AG09319 (cell line): ENCODE results near the gene SYNPO2L.
"Not testable (repeated sequence)": the region's sequence is repeated elsewhere in the genome, so short reads cannot be mapped to it uniquely, and the experiment has no call there.

Source experiments
- DNase-seq: peaks from one replicate; pipeline ENCODE4 v3.0.0-alpha.2; 2010; ENCODE audit warnings: low read depth; ENCODE audit errors: extremely low read depth
- CTCF ChIP-seq: IDR thresholded peaks from 2 replicates; pipeline ENCODE4 v1.5.1; 2011; ENCODE audit warnings: low read depth, mild to moderate bottlenecking, inconsistent platforms, low read length, moderate library complexity

The SYNPO2L gene

GRCh38 chr10:73655990-73656298 lies at the start of gene SYNPO2L:
Gene SYNPO2L (minus strand): TSS chr10:73656029. CDS start chr10:73655922, 107 bp downstream.
- DNase-seq: no peak
- TF ChIP-seq CTCF: no peak

GRCh38 chr10:73703924-73704323 lies 48.1 kb upstream of the SYNPO2L start:
- DNase-seq: not testable (repeated sequence)

GRCh38 chr10:73698819-73699218 lies 43.0 kb upstream of the SYNPO2L start:
- not testable (repeated sequence) for DNase-seq

GRCh38 chr10:73697675-73698159 lies 41.9 kb upstream of the SYNPO2L start, which contains the start of gene AGAP5:
Gene AGAP5 (minus strand): TSS chr10:73698109. CDS start chr10:73697755, 354 bp downstream.
- not testable (repeated sequence) for DNase-seq

- DNase-seq: not testable (repeated sequence)
Measured at GRCh38 chr10:73695302-73695701, 39.5 kb upstream of the SYNPO2L start.

GRCh38 chr10:73690755-73691154 lies 34.9 kb upstream of the SYNPO2L start:
- not testable (repeated sequence) for DNase-seq

- not testable (repeated sequence) for DNase-seq
Measured at GRCh38 chr10:73689596-73689995, 33.8 kb upstream of the SYNPO2L start.

- DNase-seq: not testable (repeated sequence)
Measured at GRCh38 chr10:73687641-73688040, 31.8 kb upstream of the SYNPO2L start.

- not testable (repeated sequence) for DNase-seq
Measured at GRCh38 chr10:73674546-73674945, 18.7 kb upstream of the SYNPO2L start.

GRCh38 chr10:73668378-73668777 lies 12.5 kb upstream of the SYNPO2L start:
- not testable (repeated sequence) for DNase-seq

GRCh38 chr10:73666153-73666809 lies 10.5 kb upstream of the SYNPO2L start:
- peak; percentile 37 for DNase-seq

- DNase-seq: not testable (repeated sequence)
Measured at GRCh38 chr10:73665581-73665980, 9.8 kb upstream of the SYNPO2L start.

- DNase-seq: not testable (repeated sequence)
Measured at GRCh38 chr10:73664156-73665040, 8.6 kb upstream of the SYNPO2L start.

- DNase-seq: not testable (repeated sequence)
Measured at GRCh38 chr10:73663621-73664020, 7.8 kb upstream of the SYNPO2L start.

- DNase-seq: not testable (repeated sequence)
Measured at GRCh38 chr10:73662705-73663104, 6.9 kb upstream of the SYNPO2L start.
